ENCODE measurements around the gene LIN28B.
"Not testable (repeated sequence)": the region's sequence is repeated elsewhere in the genome, so short reads cannot be mapped to it uniquely, and the experiment has no call there.

Gene LIN28B

GRCh38 chr6:104957301-104958177, 632 bp downstream of the LIN28B start:
- no peak for DNase-seq (ENCODE audit: insufficient read length)
- TF ChIP-seq POLR2AphosphoS5 (IDR thresholded peaks at IDR 0.05; ENCODE audit: low read depth, low read length): no peak
- TF ChIP-seq POLR2A (IDR thresholded peaks at IDR 0.05; ENCODE audit: low read depth, low read length): no peak
- no peak for TF ChIP-seq TAF1 (IDR thresholded peaks at IDR 0.05; ENCODE audit: borderline replicate concordance, low read depth, low read length)
- FAIRE-seq: no peak

- no peak for FAIRE-seq
- no peak for DNase-seq (ENCODE audit: insufficient read length)
- TF ChIP-seq TAF1 (IDR thresholded peaks at IDR 0.05; ENCODE audit: borderline replicate concordance, low read depth, low read length): no peak
- no peak for TF ChIP-seq POLR2AphosphoS5 (IDR thresholded peaks at IDR 0.05; ENCODE audit: low read depth, low read length)
- no peak for TF ChIP-seq POLR2A (IDR thresholded peaks at IDR 0.05; ENCODE audit: low read depth, low read length)
Measured at GRCh38 chr6:104958178-104959025, 1.5 kb downstream of the LIN28B start.

GRCh38 chr6:104959026-104959858, 2.3 kb downstream of the LIN28B start:
- DNase-seq (ENCODE audit: insufficient read length) (no peak), FAIRE-seq (no peak)
- TF ChIP-seq POLR2AphosphoS5 (IDR thresholded peaks at IDR 0.05; ENCODE audit: low read depth, low read length) (no peak), TAF1 (IDR thresholded peaks at IDR 0.05; ENCODE audit: borderline replicate concordance, low read depth, low read length) (no peak), POLR2A (IDR thresholded peaks at IDR 0.05; ENCODE audit: low read depth, low read length) (no peak)

- FAIRE-seq: no peak
- no peak for DNase-seq (ENCODE audit: insufficient read length)
- TF ChIP-seq POLR2AphosphoS5 (IDR thresholded peaks at IDR 0.05; ENCODE audit: low read depth, low read length) (no peak), TAF1 (IDR thresholded peaks at IDR 0.05; ENCODE audit: borderline replicate concordance, low read depth, low read length) (no peak), POLR2A (IDR thresholded peaks at IDR 0.05; ENCODE audit: low read depth, low read length) (no peak)
Measured at GRCh38 chr6:104969108-104969507, 12.2 kb downstream of the LIN28B start.

GRCh38 chr6:104969785-104970581, 13.1 kb downstream of the LIN28B start:
- no peak for FAIRE-seq
- TF ChIP-seq TAF1 (IDR thresholded peaks at IDR 0.05; ENCODE audit: borderline replicate concordance, low read depth, low read length) (no peak), POLR2AphosphoS5 (IDR thresholded peaks at IDR 0.05; ENCODE audit: low read depth, low read length) (no peak), POLR2A (IDR thresholded peaks at IDR 0.05; ENCODE audit: low read depth, low read length) (no peak)
- no peak for DNase-seq (ENCODE audit: insufficient read length)

- DNase-seq (ENCODE audit: insufficient read length) (no peak), FAIRE-seq (no peak)
- no peak for TF ChIP-seq TAF1 (IDR thresholded peaks at IDR 0.05; ENCODE audit: borderline replicate concordance, low read depth, low read length)
- no peak for TF ChIP-seq POLR2AphosphoS5 (IDR thresholded peaks at IDR 0.05; ENCODE audit: low read depth, low read length)
Measured at GRCh38 chr6:104973404-104973803, 16.5 kb downstream of the LIN28B start.

GRCh38 chr6:104983296-104983695, 26.4 kb downstream of the LIN28B start:
- DNase-seq (ENCODE audit: insufficient read length) (no peak), FAIRE-seq (no peak)
- TF ChIP-seq POLR2A (IDR thresholded peaks at IDR 0.05; ENCODE audit: low read depth, low read length) (no peak), POLR2AphosphoS5 (IDR thresholded peaks at IDR 0.05; ENCODE audit: low read depth, low read length) (no peak), TAF1 (IDR thresholded peaks at IDR 0.05; ENCODE audit: borderline replicate concordance, low read depth, low read length) (no peak)

- no peak for DNase-seq (ENCODE audit: insufficient read length)
- TF ChIP-seq POLR2A (IDR thresholded peaks at IDR 0.05; ENCODE audit: low read depth, low read length) (no peak), TAF1 (IDR thresholded peaks at IDR 0.05; ENCODE audit: borderline replicate concordance, low read depth, low read length) (no peak)
- no peak for FAIRE-seq
Measured at GRCh38 chr6:104983776-104984175, 26.9 kb downstream of the LIN28B start.

- TF ChIP-seq POLR2A (IDR thresholded peaks at IDR 0.05; ENCODE audit: low read depth, low read length) (no peak), POLR2AphosphoS5 (IDR thresholded peaks at IDR 0.05; ENCODE audit: low read depth, low read length) (no peak), TAF1 (IDR thresholded peaks at IDR 0.05; ENCODE audit: borderline replicate concordance, low read depth, low read length) (no peak)
- no peak for DNase-seq (ENCODE audit: insufficient read length)
- FAIRE-seq: no peak
Measured at GRCh38 chr6:104984831-104985230, 27.9 kb downstream of the LIN28B start.

- FAIRE-seq; DNase-seq (ENCODE audit: insufficient read length): not testable (repeated sequence)
Measured at GRCh38 chr6:104985875-104986274, 29.0 kb downstream of the LIN28B start.
